ENCODE measurements around the gene MAPK12.
"Not testable (repeated sequence)": the region's sequence is repeated elsewhere in the genome, so short reads cannot be mapped to it uniquely, and the experiment has no call there.

GRCh38 chr22:50204998-50205397 lies 56.5 kb downstream of the MAPK12 start:
- TF ChIP-seq CTCF, POLR2A, EP300 (IDR thresholded peaks at IDR 0.05): not testable (repeated sequence)
